HepG2 (cell line): ENCODE measurements around the gene ABCC8. TPM values are rescaled to one million over a fixed set of nuclear protein-coding genes. Genes with fewer than 3 reads are reported as not detected.

Experiments used
- AFF4 ChIP-seq: sonication (generic); formaldehyde crosslinking; IDR thresholded peaks from 2 replicates; pipeline ENCODE4 v1.4.0; 2020; ENCODE audit warnings: missing genetic modification reagents
- ATF7-NPFF ChIP-seq: sonication (generic); formaldehyde crosslinking; IDR thresholded peaks from 2 replicates; pipeline ENCODE4 v1.8.1; 2023; ENCODE audit warnings: mild to moderate bottlenecking, low read depth, missing genetic modification reagents, moderate library complexity
- FOXA1 ChIP-seq, 2 experiments: fragments of 450-650 bp in 1 of 2; sonication (generic) in 1 of 2; formaldehyde crosslinking in 1 of 2; IDR thresholded peaks; 2 replicates each; pipeline versions ENCODE4 v1.4.0 to v1.6.1; 2016 to 2020; ENCODE audit warnings: missing genetic modification reagents in 1 of 2
- GMEB1 ChIP-seq: sonication (generic); formaldehyde crosslinking; IDR thresholded peaks from 2 replicates; pipeline ENCODE4 v1.5.1; 2020; ENCODE audit warnings: missing genetic modification reagents, mild to moderate bottlenecking, borderline replicate concordance
- HNRNPH1 ChIP-seq: fragments of 200-400 bp; formaldehyde crosslinking; optimal IDR thresholded peaks from 2 replicates; pipeline ENCODE3; 2017; ENCODE audit warnings: mild to moderate bottlenecking, low read depth, low read length
- IKZF1 ChIP-seq: fragments of 450-650 bp; IDR thresholded peaks from 2 replicates; pipeline ENCODE4 v1.7.1; 2016
- IRF2 ChIP-seq: IDR thresholded peaks from 2 replicates; pipeline ENCODE4 v1.6.1; 2018; ENCODE audit warnings: missing genetic modification reagents, missing compliant biosample characterization
- ISL2 ChIP-seq: sonication (generic); formaldehyde crosslinking; IDR thresholded peaks from 2 replicates; pipeline ENCODE4 v1.5.0; 2020; ENCODE audit warnings: missing genetic modification reagents
- KLF13 ChIP-seq: sonication (generic); formaldehyde crosslinking; IDR thresholded peaks from 2 replicates; pipeline ENCODE4 v1.4.0; 2020; ENCODE audit warnings: mild to moderate bottlenecking, missing genetic modification reagents
- NONO ChIP-seq, 2 experiments: fragments of 450-650 bp in 1 of 2; sonication (generic) in 1 of 2; formaldehyde crosslinking in 1 of 2; IDR thresholded peaks in 1 of 2; conservative IDR thresholded peaks in 1 of 2; 2 replicates each; pipeline versions ENCODE4 v1.6.1 to v1.8.0; 2017 to 2022; ENCODE audit warnings: mild to moderate bottlenecking in 1 of 2, missing genetic modification reagents in 1 of 2, moderate library complexity in 1 of 2
- POLR2G ChIP-seq: fragments of 200-400 bp; formaldehyde crosslinking; IDR thresholded peaks from 2 replicates; pipeline ENCODE4 v1.6.1; 2018; ENCODE audit warnings: mild to moderate bottlenecking, low read depth, low read length, moderate library complexity
- RXRA ChIP-seq: sonication (generic); formaldehyde crosslinking; IDR thresholded peaks from 2 replicates; pipeline ENCODE4 v1.5.1; 2020; ENCODE audit warnings: missing genetic modification reagents
- SETDB1 ChIP-seq: sonication (generic); formaldehyde crosslinking; IDR thresholded peaks from 2 replicates; pipeline ENCODE4 v1.5.1; 2020; ENCODE audit warnings: missing genetic modification reagents, mild to moderate bottlenecking, borderline replicate concordance
- TOE1 ChIP-seq: sonication (generic); formaldehyde crosslinking; IDR thresholded peaks from 2 replicates; pipeline ENCODE4 v1.4.0; 2020; ENCODE audit warnings: mild to moderate bottlenecking, missing genetic modification reagents
- XRCC5 ChIP-seq: fragments of 200-400 bp; formaldehyde crosslinking; optimal IDR thresholded peaks from 2 replicates; pipeline ENCODE3; 2017; ENCODE audit warnings: mild to moderate bottlenecking, low read length
- ZFP36 ChIP-seq: fragments of 150-350 bp; IDR thresholded peaks from 2 replicates; pipeline ENCODE4 v1.6.1; 2018; ENCODE audit warnings: borderline replicate concordance, low read length, low read depth; ENCODE audit not compliant: partially characterized antibody
- ZFP91 ChIP-seq: sonication (generic); formaldehyde crosslinking; IDR thresholded peaks from 2 replicates; pipeline ENCODE4 v1.9.0; 2022; ENCODE audit warnings: missing genetic modification reagents, mild to moderate bottlenecking, borderline replicate concordance
- ZNF160 ChIP-seq: sonication (generic); formaldehyde crosslinking; IDR thresholded peaks from 2 replicates; pipeline ENCODE4 v1.8.0; 2022; ENCODE audit warnings: mild to moderate bottlenecking, inconsistent platforms, missing genetic modification reagents
- ZNF263 ChIP-seq: sonication (generic); formaldehyde crosslinking; IDR thresholded peaks from 2 replicates; pipeline ENCODE4 v1.4.0; 2020; ENCODE audit warnings: missing genetic modification reagents
- ZNF816 ChIP-seq: sonication (generic); formaldehyde crosslinking; IDR thresholded peaks from 2 replicates; pipeline ENCODE4 v1.8.0; 2022; ENCODE audit warnings: missing genetic modification reagents, mild to moderate bottlenecking, borderline replicate concordance
- polyA plus RNA-seq, 8 experiments: library from polyadenylated mRNA; depleted of rRNA in 3 of 8; stranded (reverse) in 7 of 8; unstranded in 1 of 8; fragments of >200 nt; fragmentation: Illumina TruSeq in 4 of 8; extraction: Trizol in 4 of 8; gene quantifications; 2 replicates each; pipeline versions ENCODE4 v1.2.1 to v1.2.3, GENCODE V29; 2011 to 2016; ENCODE audit warnings: low read depth in 4 of 8, missing spikeins in 1 of 8, mixed read lengths in 1 of 8; ENCODE audit not compliant: insufficient read depth in 1 of 8
- total RNA-seq, 5 experiments: library from RNA; depleted of rRNA; stranded (reverse); fragments of >200 nt; fragmentation: Illumina TruSeq; extraction: Trizol; gene quantifications; 2 replicates each; pipeline ENCODE4 v1.2.3, GENCODE V29; 2016; ENCODE audit warnings: low read depth in 1 of 5
- TF ChIP-seq, protein P1 (sequence below): sonication (generic); formaldehyde crosslinking; IDR thresholded peaks from 2 replicates; pipeline ENCODE4 v1.8.0; 2022; ENCODE audit warnings: mild to moderate bottlenecking, missing genetic modification reagents, borderline replicate concordance

Gene ABCC8
- total and polyA plus RNA-seq, 2 of the 13 experiments (the other 11 are each of a cell fraction or from before 2014, with no cell fraction given) = not detected

DNA sequence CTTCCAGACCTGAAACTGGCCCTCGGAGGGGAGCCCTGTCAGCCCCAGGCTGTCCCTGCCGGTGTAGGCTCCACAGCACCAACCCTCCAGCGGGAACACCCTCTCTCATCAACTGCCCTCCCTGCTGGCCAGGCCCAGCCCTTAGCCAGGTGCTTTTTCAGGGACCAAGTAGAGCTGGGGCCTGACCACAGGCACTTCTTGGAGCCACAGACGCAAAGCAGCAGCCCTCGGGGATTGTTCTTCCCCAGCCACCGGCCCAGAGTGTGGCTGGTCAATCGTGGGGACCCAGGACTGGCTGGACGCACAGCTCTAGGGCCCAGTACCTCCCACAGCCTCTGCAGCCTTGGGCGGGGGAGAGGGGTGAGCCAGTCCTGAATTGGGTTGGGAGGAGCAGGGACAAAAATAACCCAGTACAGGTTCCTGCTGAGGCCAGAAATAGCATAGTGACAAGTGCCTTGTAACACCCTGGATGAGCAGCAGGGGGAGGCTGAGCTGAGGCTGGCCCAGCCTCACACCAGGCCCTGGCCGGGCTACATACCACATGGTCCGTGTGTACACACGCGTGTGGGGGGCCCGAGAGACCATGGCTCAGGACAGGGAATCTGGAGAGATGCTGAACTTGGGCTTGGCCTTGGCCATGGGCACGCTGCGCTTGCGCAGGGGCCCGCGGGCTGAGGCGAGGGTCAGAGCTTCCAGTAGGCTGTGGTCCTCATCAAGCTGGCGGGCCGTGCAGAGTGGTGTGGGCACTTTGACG is 90.1 kb downstream of the ABCC8 start (continued):
- TF ChIP-seq, protein P1, sequence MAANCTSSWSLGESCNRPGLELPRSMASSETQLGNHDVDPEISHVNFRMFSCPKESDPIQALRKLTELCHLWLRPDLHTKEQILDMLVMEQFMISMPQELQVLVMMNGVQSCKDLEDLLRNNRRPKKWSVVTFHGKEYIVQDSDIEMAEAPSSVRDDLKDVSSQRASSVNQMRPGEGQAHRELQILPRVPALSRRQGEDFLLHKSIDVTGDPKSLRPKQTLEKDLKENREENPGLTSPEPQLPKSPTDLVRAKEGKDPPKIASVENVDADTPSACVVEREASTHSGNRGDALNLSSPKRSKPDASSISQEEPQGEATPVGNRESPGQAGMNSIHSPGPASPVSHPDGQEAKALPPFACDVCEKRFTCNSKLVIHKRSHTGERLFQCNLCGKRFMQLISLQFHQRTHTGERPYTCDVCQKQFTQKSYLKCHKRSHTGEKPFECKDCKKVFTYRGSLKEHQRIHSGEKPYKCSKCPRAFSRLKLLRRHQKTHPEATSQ (CRISPR knock-in tag) = no peak
- TF ChIP-seq FOXA1 (IDR thresholded peaks at IDR 0.05) (no peak), FOXA1 (CRISPR knock-in tag; IDR thresholded peaks at IDR 0.05) (peak; percentile 91), ATF7-NPFF (no peak), ISL2 (CRISPR knock-in tag) (no peak), ZFP91 (CRISPR knock-in tag) (no peak), TOE1 (CRISPR knock-in tag) (no peak), KLF13 (CRISPR knock-in tag) (no peak), ZFP36 (no peak), IRF2 (CRISPR knock-in tag) (no peak), NONO (IDR thresholded peaks at IDR 0.05) (no peak), NONO (CRISPR knock-in tag; conservative IDR thresholded peaks at IDR 0.05) (no peak), ZNF263 (no peak), RXRA (CRISPR knock-in tag) (0 out of 2 replicates have a peak, but pooled peaks have one; percentile 34), GMEB1 (CRISPR knock-in tag) (no peak), POLR2G (no peak), IKZF1 (no peak), AFF4 (CRISPR knock-in tag) (no peak), HNRNPH1 (no peak), ZNF816 (CRISPR knock-in tag) (no peak), SETDB1 (CRISPR knock-in tag) (no peak), XRCC5 (peak; percentile 16), ZNF160 (no peak)
